ENCODE data around the gene NLRP3. TPM values are rescaled to one million over a fixed set of nuclear protein-coding genes. Genes with fewer than 3 reads are reported as not detected.
"Not testable (repeated sequence)": the region's sequence is repeated elsewhere in the genome, so short reads cannot be mapped to it uniquely, and the experiment has no call there.

The NLRP3 gene
- total RNA-seq = 1 to 10 TPM in 2 of 4 donors, under 1 TPM in 2; 0.26 to 2.8 (median 0.86) TPM

DNA sequence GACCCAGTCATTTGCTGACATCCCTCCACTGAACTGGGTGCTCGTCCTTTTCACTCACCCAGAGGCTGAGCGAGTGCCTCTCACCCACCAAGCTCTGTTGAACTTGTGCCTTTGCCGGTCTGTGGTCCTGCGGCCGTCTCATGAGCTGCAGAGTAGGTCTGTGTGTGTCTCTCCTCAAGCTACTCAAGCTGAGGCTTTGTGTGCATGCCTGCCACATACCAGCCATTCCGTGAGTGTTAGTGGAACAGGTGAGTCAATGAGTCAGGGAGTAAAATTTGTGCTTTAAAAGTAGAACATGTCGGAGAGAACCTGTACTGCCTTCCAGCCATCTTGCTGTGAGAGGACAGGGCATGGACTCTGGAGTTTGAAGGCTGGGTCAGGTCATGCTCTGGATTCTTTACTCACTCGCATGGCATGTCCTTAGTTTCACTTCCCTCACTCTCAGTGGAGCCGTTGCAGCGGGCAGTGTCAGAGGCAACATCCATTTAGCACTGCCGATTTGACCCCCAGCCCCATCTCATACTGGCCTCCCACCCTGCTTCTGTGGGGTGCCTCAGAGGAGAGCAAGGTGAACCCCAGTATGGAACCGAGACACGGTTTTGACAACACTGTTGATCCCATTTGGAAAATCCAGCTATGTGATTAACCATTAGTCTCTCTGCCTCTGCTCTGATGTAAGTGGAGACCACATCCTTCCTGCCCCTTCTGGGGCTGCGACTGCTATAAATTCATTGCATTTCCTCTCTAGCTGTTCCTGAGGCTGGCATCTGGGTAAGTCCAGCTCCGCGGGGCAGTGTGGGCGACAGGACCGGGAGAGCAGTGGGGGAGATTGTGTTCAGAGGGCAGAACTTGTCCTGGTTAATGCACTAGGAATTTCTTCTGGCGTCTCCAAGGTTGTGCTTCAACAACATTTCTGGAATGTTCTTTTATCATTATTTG, at the start of gene NLRP3:
Gene NLRP3, plus strand, starts transcription at position 751 of the 939 bp plus-strand sequence. CDS start 2,628 bp downstream, outside the sequence.
- H3K4me1 ChIP-seq = no peaks in the 10 kb centered on the region
- no peak within 1 kb of the TSS for H3K4me3 ChIP-seq
- no peak within 1 kb of the TSS for H3K27ac ChIP-seq
- no peak for DNase-seq
- no peaks in the 10 kb centered on the region for H3K27me3 ChIP-seq
- intact Hi-C loops (cut with DNase I; ENCODE audit: low total_unique reads) = no loop called here
- no peaks in the 10 kb centered on the region for H3K36me3 ChIP-seq
- no peaks in the 10 kb centered on the region for H3K9me3 ChIP-seq
- no peak for TF ChIP-seq POLR2A (IDR thresholded peaks at IDR 0.05)
- TF ChIP-seq, protein P1, sequence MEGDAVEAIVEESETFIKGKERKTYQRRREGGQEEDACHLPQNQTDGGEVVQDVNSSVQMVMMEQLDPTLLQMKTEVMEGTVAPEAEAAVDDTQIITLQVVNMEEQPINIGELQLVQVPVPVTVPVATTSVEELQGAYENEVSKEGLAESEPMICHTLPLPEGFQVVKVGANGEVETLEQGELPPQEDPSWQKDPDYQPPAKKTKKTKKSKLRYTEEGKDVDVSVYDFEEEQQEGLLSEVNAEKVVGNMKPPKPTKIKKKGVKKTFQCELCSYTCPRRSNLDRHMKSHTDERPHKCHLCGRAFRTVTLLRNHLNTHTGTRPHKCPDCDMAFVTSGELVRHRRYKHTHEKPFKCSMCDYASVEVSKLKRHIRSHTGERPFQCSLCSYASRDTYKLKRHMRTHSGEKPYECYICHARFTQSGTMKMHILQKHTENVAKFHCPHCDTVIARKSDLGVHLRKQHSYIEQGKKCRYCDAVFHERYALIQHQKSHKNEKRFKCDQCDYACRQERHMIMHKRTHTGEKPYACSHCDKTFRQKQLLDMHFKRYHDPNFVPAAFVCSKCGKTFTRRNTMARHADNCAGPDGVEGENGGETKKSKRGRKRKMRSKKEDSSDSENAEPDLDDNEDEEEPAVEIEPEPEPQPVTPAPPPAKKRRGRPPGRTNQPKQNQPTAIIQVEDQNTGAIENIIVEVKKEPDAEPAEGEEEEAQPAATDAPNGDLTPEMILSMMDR (IDR thresholded peaks at IDR 0.05) = no peak

- H3K4me1 ChIP-seq; intact Hi-C loops (cut with DNase I; ENCODE audit: low total_unique reads); DNase-seq; H3K27me3 ChIP-seq; H3K4me3 ChIP-seq; H3K27ac ChIP-seq; H3K36me3 ChIP-seq; H3K9me3 ChIP-seq: not testable (repeated sequence)
These were observed 49.6 kb upstream of the NLRP3 start for GRCh38 chr1:247366345-247366744.

DNA sequence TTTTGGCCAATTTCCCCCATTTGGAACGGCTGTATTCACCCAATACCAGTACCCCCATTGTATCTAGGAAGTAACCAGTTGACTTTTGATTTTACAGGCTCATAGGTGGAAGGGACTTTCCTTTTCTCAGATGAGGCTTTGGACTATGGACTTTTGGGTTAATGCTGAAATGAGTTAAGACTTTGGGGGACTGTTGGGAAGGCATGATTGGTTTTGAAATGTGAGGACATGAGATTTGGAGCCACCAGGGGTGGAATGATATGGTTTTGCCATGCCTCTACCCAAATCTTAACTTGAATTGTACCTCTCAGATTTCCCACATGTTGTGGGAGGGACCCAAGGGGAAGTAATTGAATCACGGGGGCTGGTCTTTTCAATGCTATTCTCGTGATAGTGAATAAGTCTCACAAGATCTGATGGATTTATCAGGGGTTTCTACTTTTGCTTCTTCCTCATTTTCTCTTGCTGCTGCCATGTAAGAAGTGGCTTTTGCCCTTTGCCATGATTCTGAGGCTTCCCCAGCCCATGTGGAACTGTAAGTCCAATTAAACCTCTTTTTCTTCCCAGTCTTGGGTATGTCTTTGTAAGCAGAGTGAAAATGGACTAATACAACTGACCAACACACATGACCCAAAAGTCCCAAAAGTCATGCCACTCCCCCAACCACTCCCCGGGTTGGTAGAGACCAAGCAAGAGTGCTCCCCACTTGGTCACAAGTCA, 48.9 kb upstream of the NLRP3 start:
- Histone ChIP-seq H3K36me3 (no peaks in the 10 kb centered on the region), H3K27me3 (no peaks in the 10 kb centered on the region), H3K27ac (peak overlapping the region in 1 of 2 donors; percentile 36), H3K4me3 (no peak overlapping the region), H3K4me1 (no peaks in the 10 kb centered on the region), H3K9me3 (no peaks in the 10 kb centered on the region)
- DNase-seq = no peak
- TF ChIP-seq POLR2A (IDR thresholded peaks at IDR 0.05) = no peak
- TF ChIP-seq, protein P1 (IDR thresholded peaks at IDR 0.05) = no peak
- intact Hi-C loops (cut with DNase I; ENCODE audit: low total_unique reads) = no loop called here

DNA sequence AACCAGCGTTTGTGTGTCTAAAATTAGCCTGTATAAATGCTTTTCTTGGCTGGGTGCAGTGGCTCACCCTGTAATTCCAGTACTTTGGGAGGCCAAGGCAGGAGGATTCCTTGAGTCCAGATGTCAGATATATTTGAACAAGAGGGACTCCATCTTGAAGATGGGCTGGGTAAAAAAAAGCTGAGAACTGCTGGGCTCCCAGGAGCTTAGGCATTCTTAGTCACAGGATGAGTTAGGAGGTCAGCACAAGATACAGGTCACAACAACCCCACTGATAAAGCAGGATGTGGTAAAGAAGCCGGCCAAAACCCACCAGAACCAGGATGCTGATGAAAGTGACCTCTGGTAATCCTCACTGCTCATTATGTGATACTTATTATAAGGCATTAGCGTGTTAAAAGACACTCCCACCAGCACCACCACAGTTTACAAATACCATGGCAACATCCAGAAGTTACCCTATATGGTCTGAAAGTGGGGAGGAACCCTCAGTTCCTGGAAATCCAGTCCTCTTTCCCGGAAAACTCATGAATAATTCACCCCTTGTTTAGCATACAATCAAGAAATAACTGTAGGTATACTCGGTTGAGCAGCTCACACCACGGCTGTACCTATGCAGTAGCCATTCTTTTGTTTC, 48.1 kb upstream of the NLRP3 start:
- Histone ChIP-seq H3K9me3 (no peaks in the 10 kb centered on the region), H3K4me1 (no peaks in the 10 kb centered on the region), H3K27me3 (no peaks in the 10 kb centered on the region), H3K27ac (peak overlapping the region in 1 of 2 donors; percentile 36), H3K36me3 (no peaks in the 10 kb centered on the region), H3K4me3 (no peak overlapping the region)
- intact Hi-C loops (cut with DNase I; ENCODE audit: low total_unique reads) = no loop called here
- TF ChIP-seq POLR2A (IDR thresholded peaks at IDR 0.05) = no peak
- TF ChIP-seq, protein P1 (IDR thresholded peaks at IDR 0.05) = no peak
- peak in 1 of 2 donors; percentile 21 for DNase-seq

- TF ChIP-seq, protein P1 (IDR thresholded peaks at IDR 0.05) = no peak
- no peak for TF ChIP-seq POLR2A (IDR thresholded peaks at IDR 0.05)
- no peaks in the 10 kb centered on the region for H3K9me3 ChIP-seq
- intact Hi-C loops (cut with DNase I; ENCODE audit: low total_unique reads) = no loop called here
- peak overlapping the region in 1 of 2 donors; percentile 36 for H3K27ac ChIP-seq
- DNase-seq = no peak
- no peak overlapping the region for H3K4me3 ChIP-seq
- H3K27me3 ChIP-seq = no peaks in the 10 kb centered on the region
- H3K4me1 ChIP-seq = no peaks in the 10 kb centered on the region
- H3K36me3 ChIP-seq = no peaks in the 10 kb centered on the region
These were observed 47.4 kb upstream of the NLRP3 start for GRCh38 chr1:247368490-247369145.

All from uterus (tissue), 4 donors.